Measurements from ENCODE around the gene P2RX4.
A peak's percentile ranks its signal among the peaks of the same experiment; 100 is the strongest.
"Not testable (repeated sequence)": the region's sequence is repeated elsewhere in the genome, so short reads cannot be mapped to it uniquely, and the experiment has no call there.

The P2RX4 gene

GRCh38 chr12:121223292-121224285 is 13.7 kb downstream of the P2RX4 start:
- no peak for DNase-seq

- DNase-seq = no peak
Measured at GRCh38 chr12:121224591-121224990, 14.7 kb downstream of the P2RX4 start.

GRCh38 chr12:121226399-121226798 is 16.5 kb downstream of the P2RX4 start:
- DNase-seq = no peak

- DNase-seq = not testable (repeated sequence)
Measured at GRCh38 chr12:121226871-121227270, 16.9 kb downstream of the P2RX4 start.

- DNase-seq = no peak
Measured at GRCh38 chr12:121227294-121227693, 17.4 kb downstream of the P2RX4 start.

DNA sequence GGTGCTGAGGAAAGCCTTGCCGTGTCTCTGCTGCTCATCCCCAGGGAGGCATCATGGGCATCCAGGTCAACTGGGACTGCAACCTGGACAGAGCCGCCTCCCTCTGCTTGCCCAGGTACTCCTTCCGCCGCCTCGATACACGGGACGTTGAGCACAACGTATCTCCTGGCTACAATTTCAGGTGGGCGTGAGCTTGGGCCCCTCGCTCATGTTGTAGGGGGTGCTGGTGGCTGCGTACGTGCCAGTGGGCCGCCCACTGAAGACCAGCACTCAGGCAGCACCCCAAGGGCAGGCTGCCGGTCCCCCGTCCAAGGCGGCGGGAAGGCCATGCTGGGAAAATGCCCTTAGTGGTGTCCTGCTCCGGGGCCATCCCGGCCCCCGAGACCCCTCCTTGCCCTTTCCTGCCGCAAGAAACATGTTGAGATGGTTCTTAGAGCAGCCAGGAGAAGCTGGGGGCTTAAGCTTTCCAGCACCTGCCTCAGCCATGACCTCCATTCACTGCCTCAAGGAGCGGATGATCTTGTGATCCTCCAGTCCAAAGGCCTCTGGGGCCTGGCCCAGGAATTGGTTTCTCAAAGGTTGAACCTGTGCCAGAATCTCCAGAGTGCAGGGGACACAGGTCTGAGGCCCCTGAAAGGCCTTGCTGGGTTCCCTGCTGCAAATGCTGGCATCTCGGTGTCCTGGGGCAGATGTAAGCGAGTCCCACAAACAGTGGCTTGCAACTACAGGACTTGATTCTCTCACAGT is 19.2 kb downstream of the P2RX4 start:
- no peak for DNase-seq

GRCh38 chr12:121229826-121230537 is 20.1 kb downstream of the P2RX4 start:
- DNase-seq = peak; percentile 62

DNA sequence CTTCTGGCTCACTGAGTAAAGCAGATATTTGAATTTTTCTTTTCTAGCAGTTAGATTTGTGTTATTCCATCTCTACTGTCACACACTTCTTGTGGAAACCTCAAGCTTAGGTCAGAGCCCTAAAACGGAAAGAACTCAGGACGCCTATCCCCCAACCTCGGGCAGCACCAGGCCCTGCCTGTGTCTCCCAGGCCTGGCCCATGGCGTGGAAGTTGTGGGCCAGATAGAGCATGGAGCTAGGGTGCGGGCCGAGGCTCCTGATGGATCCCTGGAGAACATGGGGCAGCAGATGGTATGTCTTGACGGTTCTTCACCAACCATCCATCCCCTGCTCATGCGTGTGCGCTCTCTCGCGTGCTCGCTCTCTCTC is 20.6 kb downstream of the P2RX4 start:
- DNase-seq = no peak

- no peak for DNase-seq
Measured at GRCh38 chr12:121232163-121232562, 22.2 kb downstream of the P2RX4 start.

- DNase-seq = no peak
Measured at GRCh38 chr12:121232977-121233627, 23.2 kb downstream of the P2RX4 start.

DNA sequence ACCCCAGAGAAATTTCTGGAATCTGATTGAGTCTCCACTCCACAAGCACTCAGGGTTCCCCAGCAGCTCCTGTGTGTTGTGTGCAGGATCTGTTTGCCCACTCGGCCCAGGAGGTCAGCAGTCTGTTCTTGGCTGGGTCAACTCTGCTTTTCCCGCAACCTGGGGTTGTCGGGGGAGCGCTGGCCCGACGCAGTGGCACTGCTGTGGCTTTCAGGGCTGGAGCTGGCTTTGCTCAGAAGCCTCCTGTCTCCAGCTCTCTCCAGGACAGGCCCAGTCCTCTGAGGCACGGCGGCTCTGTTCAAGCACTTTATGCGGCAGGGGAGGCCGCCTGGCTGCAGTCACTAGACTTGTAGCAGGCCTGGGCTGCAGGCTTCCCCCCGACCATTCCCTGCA is 23.7 kb downstream of the P2RX4 start:
- DNase-seq = no peak

GRCh38 chr12:121236776-121237175 is 26.8 kb downstream of the P2RX4 start:
- DNase-seq = no peak

DNA sequence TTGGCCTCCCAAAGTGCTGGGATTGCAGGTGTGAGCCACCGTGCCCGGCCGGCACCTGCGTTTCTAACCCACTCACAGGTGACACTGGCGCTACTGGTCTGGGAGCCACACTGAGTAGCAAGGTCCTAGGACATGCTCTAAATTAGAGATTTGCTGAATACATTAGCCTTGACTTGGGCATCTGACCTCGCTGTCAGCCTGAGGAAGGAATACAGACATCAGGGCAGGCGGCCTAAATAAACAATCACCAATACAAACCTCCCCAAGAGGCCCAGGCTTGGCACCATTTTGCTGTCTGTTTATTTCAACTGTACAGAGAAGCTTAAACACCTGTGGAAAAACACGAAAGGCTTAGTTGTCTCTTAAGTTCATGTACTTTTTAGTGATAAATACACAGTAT is 27.5 kb downstream of the P2RX4 start:
- no peak for DNase-seq

- DNase-seq = no peak
Measured at GRCh38 chr12:121238086-121238485, 28.2 kb downstream of the P2RX4 start.

GRCh38 chr12:121238604-121239350 is 28.8 kb downstream of the P2RX4 start:
- no peak for DNase-seq

GRCh38 chr12:121239351-121240061 is 29.6 kb downstream of the P2RX4 start:
- no peak for DNase-seq

DNA sequence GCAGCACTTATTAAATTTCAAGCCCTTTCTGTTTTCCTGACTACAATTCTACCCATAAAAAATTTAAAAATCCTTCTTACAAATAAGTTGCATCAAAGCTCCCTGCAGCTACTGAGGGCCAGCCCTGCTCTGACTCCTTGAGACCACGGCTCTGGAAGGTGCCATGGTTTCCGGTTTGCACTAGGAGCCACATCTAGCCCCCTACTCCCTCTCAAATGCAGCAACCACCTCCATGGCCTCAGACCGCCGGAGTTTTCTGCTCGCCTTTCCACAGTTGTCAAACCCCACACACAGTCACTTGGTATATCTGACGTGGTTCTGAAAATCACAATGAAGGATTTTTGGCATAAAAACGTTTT is 30.1 kb downstream of the P2RX4 start:
- DNase-seq = no peak

DNA sequence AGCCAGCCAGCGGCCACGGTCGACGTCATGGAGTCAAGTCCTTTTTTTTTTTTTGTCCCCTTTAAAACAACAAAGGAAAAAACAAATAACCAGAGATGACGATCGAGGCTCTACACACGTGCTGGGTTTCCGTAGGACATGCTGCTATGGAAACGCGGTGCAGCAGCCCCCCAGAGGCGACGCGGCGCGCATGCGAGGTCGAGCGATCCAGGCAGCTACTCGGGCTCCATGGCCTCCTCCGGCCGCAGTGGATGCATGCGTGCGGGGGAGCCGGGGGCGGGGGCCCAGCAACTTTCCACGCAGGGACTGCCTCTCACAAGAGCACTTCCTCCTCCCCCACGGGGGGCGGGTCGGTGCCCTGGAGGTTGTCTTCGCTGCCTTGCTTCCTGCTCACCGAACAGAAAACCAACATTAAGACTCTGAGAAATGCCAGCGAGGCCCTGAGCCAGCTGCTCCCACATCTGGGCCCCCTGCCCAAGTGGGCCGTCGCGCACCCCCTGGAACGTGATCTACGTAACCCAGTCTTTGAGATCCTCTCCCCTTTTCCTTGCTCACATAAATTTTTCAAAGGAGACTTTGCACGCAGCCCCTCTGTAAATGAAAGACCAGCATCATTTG is 30.7 kb downstream of the P2RX4 start:
- DNase-seq = no peak

- DNase-seq = no peak
Measured at GRCh38 chr12:121241156-121241970, 31.4 kb downstream of the P2RX4 start.

DNA sequence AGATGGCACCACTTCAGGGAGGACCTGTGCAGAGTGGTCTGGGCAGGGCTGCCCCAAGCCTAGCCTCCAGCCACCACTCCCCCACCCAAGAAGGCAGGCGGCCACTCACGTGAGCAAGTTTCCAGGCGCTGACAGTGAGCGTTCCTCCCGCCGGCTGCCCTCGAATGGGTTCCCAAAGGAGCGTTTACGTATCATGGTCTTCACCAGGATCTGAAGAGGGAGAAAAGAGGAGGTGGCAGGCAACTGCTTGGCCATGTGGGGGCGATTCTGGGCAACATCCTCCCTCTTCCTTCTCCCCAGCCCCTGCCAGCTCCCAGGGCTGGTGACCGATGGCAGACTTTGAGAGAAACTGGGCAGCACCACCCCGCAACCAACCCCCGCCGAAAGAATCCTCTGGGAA is 35.1 kb downstream of the P2RX4 start:
- no peak for DNase-seq
